Measurements from ENCODE around the gene MACROD2. TPM values are rescaled to one million over a fixed set of nuclear protein-coding genes. Genes with fewer than 3 reads are reported as not detected.

Gene MACROD2
- total RNA-seq, 1 experiment from 2014 or later: 1.4 TPM

DNA sequence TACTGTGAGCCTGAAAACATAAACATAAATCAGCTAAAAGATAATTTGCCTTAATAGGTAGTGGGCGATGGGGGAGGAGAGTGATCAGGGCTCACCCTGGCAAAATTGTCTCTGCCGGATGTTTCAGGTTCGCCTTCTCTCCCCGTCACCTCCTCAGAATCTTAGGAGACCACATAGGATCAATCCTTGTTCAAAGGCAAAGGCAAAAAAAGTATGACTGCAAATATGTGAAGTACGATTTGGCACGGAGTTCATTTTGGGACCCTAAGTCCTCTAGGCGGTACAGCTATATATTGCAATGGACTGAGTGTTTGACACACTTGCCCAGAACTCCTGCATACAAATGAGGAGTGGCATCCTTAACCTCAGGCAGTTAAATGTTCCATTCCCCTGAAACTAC lies 991.3 kb downstream of the MACROD2 start:
- H3K36me3 ChIP-seq (ENCODE audit: insufficient read depth, low read length, poor library complexity, severe bottlenecking): no peaks in the 10 kb centered on the region
- H3K4me3 ChIP-seq (ENCODE audit: low read depth, low read length, poor library complexity, severe bottlenecking): no peak overlapping the region
- H3K27ac ChIP-seq (ENCODE audit: low read depth, low read length, poor library complexity, severe bottlenecking): no peak overlapping the region
- no TSS peak for BruUV-seq (replicated peaks)
- DNase-seq (ENCODE audit: low spot score): no peak
- no peaks in the 10 kb centered on the region for H3K27me3 ChIP-seq (replicated peaks; ENCODE audit: insufficient read depth, low read depth, low read length, poor library complexity)
- TF ChIP-seq, protein P1, sequence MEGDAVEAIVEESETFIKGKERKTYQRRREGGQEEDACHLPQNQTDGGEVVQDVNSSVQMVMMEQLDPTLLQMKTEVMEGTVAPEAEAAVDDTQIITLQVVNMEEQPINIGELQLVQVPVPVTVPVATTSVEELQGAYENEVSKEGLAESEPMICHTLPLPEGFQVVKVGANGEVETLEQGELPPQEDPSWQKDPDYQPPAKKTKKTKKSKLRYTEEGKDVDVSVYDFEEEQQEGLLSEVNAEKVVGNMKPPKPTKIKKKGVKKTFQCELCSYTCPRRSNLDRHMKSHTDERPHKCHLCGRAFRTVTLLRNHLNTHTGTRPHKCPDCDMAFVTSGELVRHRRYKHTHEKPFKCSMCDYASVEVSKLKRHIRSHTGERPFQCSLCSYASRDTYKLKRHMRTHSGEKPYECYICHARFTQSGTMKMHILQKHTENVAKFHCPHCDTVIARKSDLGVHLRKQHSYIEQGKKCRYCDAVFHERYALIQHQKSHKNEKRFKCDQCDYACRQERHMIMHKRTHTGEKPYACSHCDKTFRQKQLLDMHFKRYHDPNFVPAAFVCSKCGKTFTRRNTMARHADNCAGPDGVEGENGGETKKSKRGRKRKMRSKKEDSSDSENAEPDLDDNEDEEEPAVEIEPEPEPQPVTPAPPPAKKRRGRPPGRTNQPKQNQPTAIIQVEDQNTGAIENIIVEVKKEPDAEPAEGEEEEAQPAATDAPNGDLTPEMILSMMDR (conservative IDR thresholded peaks at IDR 0.05; ENCODE audit: low read depth, low read length): no peak
- no peak for TF ChIP-seq EZH2 (IDR thresholded peaks at IDR 0.05; ENCODE audit: borderline replicate concordance, low read depth, low read length, poor library complexity, severe bottlenecking)
- peaks cover 4% of the 10 kb centered on the region for H3K9me3 ChIP-seq (ENCODE audit: low read depth, low read length, poor library complexity, severe bottlenecking)
- H3K4me1 ChIP-seq (ENCODE audit: insufficient read depth, low read length, poor library complexity, severe bottlenecking): no peaks in the 10 kb centered on the region
- intact Hi-C loops (cut with micrococcal nuclease; ENCODE audit: unreplicated experiment): no loop called here
- CTCF ChIA-PET: no interaction called here
- POLR2A ChIA-PET (ENCODE audit: low non-redundant PET): no interaction called here

DNA sequence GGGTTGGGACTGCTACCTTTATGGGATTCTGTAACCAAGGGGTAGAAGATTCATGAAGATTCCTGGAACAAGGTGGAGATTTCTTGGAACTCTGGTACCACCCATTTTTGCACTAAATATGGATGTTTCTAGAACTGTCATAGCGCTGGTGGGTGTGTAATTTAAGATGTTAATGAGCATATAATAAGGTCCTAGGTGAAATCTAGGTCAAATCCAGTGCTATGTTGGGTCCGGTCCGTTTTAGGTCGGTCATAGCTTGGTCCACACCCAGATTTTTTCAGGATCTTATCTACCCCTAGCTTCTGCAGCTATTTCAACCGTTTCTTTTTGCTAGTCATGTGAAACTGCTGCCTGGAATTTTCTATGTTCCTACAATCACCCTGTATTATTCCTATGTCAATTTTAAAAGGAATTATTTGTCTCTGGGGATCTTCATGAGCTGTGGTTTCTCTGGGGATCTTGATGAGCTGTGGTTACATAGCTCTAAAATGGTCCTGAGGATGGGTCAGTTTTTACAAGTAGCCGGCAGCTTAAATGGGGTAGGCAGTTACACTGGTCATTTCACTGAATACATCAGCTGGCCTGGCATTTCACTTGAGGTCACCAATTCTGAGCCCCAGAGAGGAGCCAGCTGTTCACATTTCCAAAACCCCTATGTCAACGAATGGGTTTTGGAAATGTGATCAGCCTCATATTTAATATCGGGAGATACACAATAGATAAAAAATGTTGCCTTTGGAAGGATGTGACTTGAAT lies 994.4 kb downstream of the MACROD2 start:
- POLR2A ChIA-PET (ENCODE audit: low non-redundant PET): no interaction called here

DNA sequence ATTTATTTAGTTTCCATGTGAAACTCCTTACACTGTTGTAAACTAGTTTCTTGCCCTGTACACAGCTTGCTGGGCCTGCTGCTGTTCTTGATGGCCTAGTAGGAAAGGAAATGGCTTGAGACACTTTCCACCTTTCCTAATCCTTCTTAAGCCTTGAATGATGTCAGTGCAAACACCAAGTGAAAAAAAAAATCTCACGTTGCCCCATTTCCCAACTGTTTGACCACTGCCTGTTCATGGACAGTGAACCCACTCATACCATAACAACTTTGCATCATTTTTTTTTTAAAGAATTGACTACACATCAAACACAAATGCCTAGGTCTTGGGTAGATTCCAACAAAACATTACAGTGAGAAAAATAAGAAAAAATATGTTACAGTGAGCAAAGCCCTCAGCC lies 995.7 kb downstream of the MACROD2 start:
- Histone ChIP-seq H3K4me1 (ENCODE audit: insufficient read depth, low read length, poor library complexity, severe bottlenecking) (no peaks in the 10 kb centered on the region), H3K27ac (ENCODE audit: low read depth, low read length, poor library complexity, severe bottlenecking) (no peak overlapping the region), H3K36me3 (ENCODE audit: insufficient read depth, low read length, poor library complexity, severe bottlenecking) (no peaks in the 10 kb centered on the region), H3K4me3 (ENCODE audit: low read depth, low read length, poor library complexity, severe bottlenecking) (no peak overlapping the region), H3K9me3 (ENCODE audit: low read depth, low read length, poor library complexity, severe bottlenecking) (no peaks in the 10 kb centered on the region), H3K27me3 (replicated peaks; ENCODE audit: insufficient read depth, low read depth, low read length, poor library complexity) (no peaks in the 10 kb centered on the region)
- TF ChIP-seq, protein P1 (conservative IDR thresholded peaks at IDR 0.05; ENCODE audit: low read depth, low read length): no peak
- no peak for TF ChIP-seq EZH2 (IDR thresholded peaks at IDR 0.05; ENCODE audit: borderline replicate concordance, low read depth, low read length, poor library complexity, severe bottlenecking)
- CTCF ChIA-PET: no interaction called here
- POLR2A ChIA-PET (ENCODE audit: low non-redundant PET): no interaction called here
- BruUV-seq (replicated peaks): no TSS peak
- no peak for DNase-seq (ENCODE audit: low spot score)
- intact Hi-C loops (cut with micrococcal nuclease; ENCODE audit: unreplicated experiment): no loop called here

More for the DNA sequence above, 994.4 kb downstream of the MACROD2 start:
- H3K27ac ChIP-seq (ENCODE audit: low read depth, low read length, poor library complexity, severe bottlenecking): no peak overlapping the region
- H3K27me3 ChIP-seq (replicated peaks; ENCODE audit: insufficient read depth, low read depth, low read length, poor library complexity): no peaks in the 10 kb centered on the region
- BruUV-seq (replicated peaks): no TSS peak
- H3K4me3 ChIP-seq (ENCODE audit: low read depth, low read length, poor library complexity, severe bottlenecking): no peak overlapping the region
- no peaks in the 10 kb centered on the region for H3K9me3 ChIP-seq (ENCODE audit: low read depth, low read length, poor library complexity, severe bottlenecking)
- intact Hi-C loops (cut with micrococcal nuclease; ENCODE audit: unreplicated experiment): no loop called here
- DNase-seq (ENCODE audit: low spot score): no peak
- CTCF ChIA-PET: no interaction called here
- no peaks in the 10 kb centered on the region for H3K4me1 ChIP-seq (ENCODE audit: insufficient read depth, low read length, poor library complexity, severe bottlenecking)
- no peak for TF ChIP-seq EZH2 (IDR thresholded peaks at IDR 0.05; ENCODE audit: borderline replicate concordance, low read depth, low read length, poor library complexity, severe bottlenecking)
- TF ChIP-seq, protein P1 (conservative IDR thresholded peaks at IDR 0.05; ENCODE audit: low read depth, low read length): no peak
- no peaks in the 10 kb centered on the region for H3K36me3 ChIP-seq (ENCODE audit: insufficient read depth, low read length, poor library complexity, severe bottlenecking)
